Gastrocnemius medialis (tissue), 4 donors: Measurements from ENCODE around the gene ADAP1. TPM values are rescaled to one million over a fixed set of nuclear protein-coding genes. Genes with fewer than 3 reads are reported as not detected.

Experiments used
- ATAC-seq, 2 donors: fragments of 150-250 bp; one replicate each; pipeline ENCODE4 v1.9.1; 2016
- DNase-seq, 2 donors: peaks; one replicate each; pipeline ENCODE4 v3.0.0-alpha.2; 2019
- H3K27ac ChIP-seq, 4 donors: fragments of 200-600 bp; sonication (generic); 1 replicate in 1 of 4; 2 replicates in 3 of 4; pipeline ENCODE4 v1.5.1; 2016 to 2018; ENCODE audit warnings: mild to moderate bottlenecking in 2 of 4, moderate library complexity in 1 of 4
- H3K27me3 ChIP-seq, 3 donors: fragments of 200-600 bp; sonication (generic) in 2 of 3; 1 replicate in 1 of 3; 2 replicates in 2 of 3; pipeline versions ENCODE4 v1.5.1 to v1.6.0; 2016 to 2019; ENCODE audit warnings: mild to moderate bottlenecking in 1 of 3, moderate library complexity in 1 of 3
- H3K36me3 ChIP-seq, 2 donors: fragments of 200-600 bp; sonication (generic) in 1 of 2; one replicate each; pipeline ENCODE4 v1.5.1; 2017 to 2018
- H3K4me1 ChIP-seq, 2 donors: fragments of 200-600 bp; sonication (generic) in 1 of 2; one replicate each; pipeline ENCODE4 v1.5.1; 2016 to 2017; ENCODE audit warnings: mild to moderate bottlenecking in 2 of 2
- H3K4me3 ChIP-seq, 4 donors: fragments of 200-600 bp; sonication (generic) in 3 of 4; 1 replicate in 1 of 4; 2 replicates in 3 of 4; pipeline ENCODE4 v1.5.1; 2016 to 2019; ENCODE audit warnings: mild to moderate bottlenecking in 2 of 4
- H3K9me3 ChIP-seq, 3 donors: fragments of 200-600 bp; sonication (generic) in 2 of 3; 1 replicate in 1 of 3; 2 replicates in 2 of 3; pipeline ENCODE4 v1.5.1; 2016 to 2019
- POLR2A ChIP-seq, 2 donors: fragments of 450-650 bp; IDR thresholded peaks; one replicate each; pipeline ENCODE4 v1.6.1; 2017; ENCODE audit warnings: antibody characterized with exemption in 2 of 2, mild to moderate bottlenecking in 2 of 2, moderate library complexity in 2 of 2
- in situ Hi-C, 4 donors: fragments of 200-750 bp; cut with MboI; loops; one replicate each; pipeline versions ENCODE4 v1.15.0 to v1.8.0; 2017; ENCODE audit warnings: low sequenced_read_pairs in 4 of 4
- intact Hi-C: fragments of 100-400 bp; cut with DNase I; formaldehyde crosslinking; loops from one replicate; pipeline ENCODE4 v1.15.1; 2023; ENCODE audit warnings: low total_unique reads
- total RNA-seq, 4 donors: library from RNA; depleted of rRNA; stranded (reverse); fragments of >200 nt; gene quantifications; one replicate each; pipeline versions ENCODE4 v1.1.0 to v1.2.3, GENCODE V29; 2016
- TF ChIP-seq, protein P1 (sequence below), 5 experiments: fragments of 450-650 bp in 3 of 5; fragments of 200-600 bp in 2 of 5; sonication (generic) in 2 of 5; IDR thresholded peaks in 4 of 5; conservative IDR thresholded peaks in 1 of 5; 1 replicate in 4 of 5; 2 replicates in 1 of 5; pipeline ENCODE4 v1.5.1; 2016 to 2019; ENCODE audit warnings: antibody characterized with exemption in 5 of 5, mild to moderate bottlenecking in 3 of 5, moderate library complexity in 3 of 5

ADAP1 gene
- total RNA-seq, 4 donors from 2014 or later: 0.71 to 5.0 (median 1.1) TPM

- in situ Hi-C loops: no loop called here
- H3K36me3 ChIP-seq: no peaks in the 10 kb centered on the region
These were observed 21.9 kb downstream of the ADAP1 start for GRCh38 chr7:932651-932975.

GRCh38 chr7:931871-932650 lies 22.4 kb downstream of the ADAP1 start:
- Histone ChIP-seq H3K4me1 (no peaks in the 10 kb centered on the region), H3K36me3 (no peaks in the 10 kb centered on the region), H3K9me3 (no peaks in the 10 kb centered on the region), H3K4me3 (no peak overlapping the region), H3K27ac (no peak overlapping the region), H3K27me3 (no peaks in the 10 kb centered on the region)
- no peak for TF ChIP-seq POLR2A (IDR thresholded peaks at IDR 0.05)
- TF ChIP-seq, protein P1, sequence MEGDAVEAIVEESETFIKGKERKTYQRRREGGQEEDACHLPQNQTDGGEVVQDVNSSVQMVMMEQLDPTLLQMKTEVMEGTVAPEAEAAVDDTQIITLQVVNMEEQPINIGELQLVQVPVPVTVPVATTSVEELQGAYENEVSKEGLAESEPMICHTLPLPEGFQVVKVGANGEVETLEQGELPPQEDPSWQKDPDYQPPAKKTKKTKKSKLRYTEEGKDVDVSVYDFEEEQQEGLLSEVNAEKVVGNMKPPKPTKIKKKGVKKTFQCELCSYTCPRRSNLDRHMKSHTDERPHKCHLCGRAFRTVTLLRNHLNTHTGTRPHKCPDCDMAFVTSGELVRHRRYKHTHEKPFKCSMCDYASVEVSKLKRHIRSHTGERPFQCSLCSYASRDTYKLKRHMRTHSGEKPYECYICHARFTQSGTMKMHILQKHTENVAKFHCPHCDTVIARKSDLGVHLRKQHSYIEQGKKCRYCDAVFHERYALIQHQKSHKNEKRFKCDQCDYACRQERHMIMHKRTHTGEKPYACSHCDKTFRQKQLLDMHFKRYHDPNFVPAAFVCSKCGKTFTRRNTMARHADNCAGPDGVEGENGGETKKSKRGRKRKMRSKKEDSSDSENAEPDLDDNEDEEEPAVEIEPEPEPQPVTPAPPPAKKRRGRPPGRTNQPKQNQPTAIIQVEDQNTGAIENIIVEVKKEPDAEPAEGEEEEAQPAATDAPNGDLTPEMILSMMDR (IDR thresholded peaks at IDR 0.05 in 4 of 5, conservative IDR thresholded peaks at IDR 0.05 in 1 of 5): no peak
- intact Hi-C loops (no loop called here), in situ Hi-C loops (no loop called here)
- ATAC-seq: no peak
- DNase-seq: no peak

More at GRCh38 chr7:932651-932975, 21.9 kb downstream of the ADAP1 start:
- Histone ChIP-seq H3K4me1 (no peaks in the 10 kb centered on the region), H3K9me3 (no peaks in the 10 kb centered on the region), H3K4me3 (no peak overlapping the region), H3K27me3 (no peaks in the 10 kb centered on the region), H3K27ac (no peak overlapping the region)
- no peak for TF ChIP-seq POLR2A (IDR thresholded peaks at IDR 0.05)
- TF ChIP-seq, protein P1 (IDR thresholded peaks at IDR 0.05 in 4 of 5, conservative IDR thresholded peaks at IDR 0.05 in 1 of 5): no peak
- intact Hi-C loops: no loop called here
- DNase-seq: no peak
- no peak for ATAC-seq

DNA sequence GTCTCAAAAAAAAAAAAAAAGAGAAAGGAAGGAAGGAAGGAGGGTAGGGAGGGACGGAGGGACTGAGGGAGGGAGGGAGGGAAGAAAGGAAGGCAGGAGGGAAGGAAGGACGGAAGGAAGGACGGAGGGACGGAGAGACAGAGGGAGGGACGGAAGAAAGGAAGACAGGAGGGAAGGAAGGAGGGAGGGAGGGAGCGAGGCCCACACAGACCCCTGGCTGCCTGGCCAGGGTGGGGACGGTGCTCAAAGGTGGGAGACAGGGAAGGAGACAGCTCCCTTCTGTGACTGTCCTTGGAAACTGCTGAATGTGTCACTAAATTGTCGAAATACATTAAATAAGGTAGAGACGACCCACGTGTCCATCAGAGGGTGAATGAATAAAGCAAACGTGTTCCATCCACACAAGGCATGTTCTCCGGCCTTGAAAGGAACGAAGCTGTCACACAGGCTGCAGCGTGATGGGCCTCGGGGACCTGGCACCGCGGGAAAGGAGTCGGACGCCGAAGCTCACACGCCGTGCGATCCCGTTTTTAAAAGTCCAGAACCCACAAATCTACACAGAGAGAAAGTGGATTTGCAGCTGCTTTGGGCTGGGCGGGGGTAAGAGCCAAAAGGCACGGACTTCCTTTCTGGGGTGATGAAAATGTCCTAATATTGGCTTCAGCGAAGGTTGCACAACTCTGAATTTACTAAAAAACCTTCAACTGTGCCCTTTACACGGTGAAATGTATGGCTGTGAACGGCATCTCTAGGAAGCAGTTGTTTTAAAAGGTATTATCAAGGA lies 23.3 kb downstream of the ADAP1 start:
- ATAC-seq (no peak), DNase-seq (no peak)
- Histone ChIP-seq H3K4me3 (no peak overlapping the region), H3K4me1 (no peaks in the 10 kb centered on the region), H3K27ac (no peak overlapping the region), H3K9me3 (no peaks in the 10 kb centered on the region), H3K36me3 (no peaks in the 10 kb centered on the region), H3K27me3 (no peaks in the 10 kb centered on the region)
- TF ChIP-seq, protein P1 (IDR thresholded peaks at IDR 0.05 in 4 of 5, conservative IDR thresholded peaks at IDR 0.05 in 1 of 5): no peak
- TF ChIP-seq POLR2A (IDR thresholded peaks at IDR 0.05): no peak
- intact Hi-C loops (no loop called here), in situ Hi-C loops (no loop called here)

GRCh38 chr7:929311-929711 lies 25.2 kb downstream of the ADAP1 start:
- ATAC-seq: no peak
- no peaks in the 10 kb centered on the region for H3K4me1 ChIP-seq
- no peak for TF ChIP-seq POLR2A (IDR thresholded peaks at IDR 0.05)
- TF ChIP-seq, protein P1 (IDR thresholded peaks at IDR 0.05 in 4 of 5, conservative IDR thresholded peaks at IDR 0.05 in 1 of 5): no peak
- peak in 1 of 2 donors; percentile 3 for DNase-seq
- no peak overlapping the region for H3K4me3 ChIP-seq
- intact Hi-C loops (no loop called here), in situ Hi-C loops (no loop called here)
- no peak overlapping the region for H3K27ac ChIP-seq
- H3K36me3 ChIP-seq: no peaks in the 10 kb centered on the region
- H3K9me3 ChIP-seq: no peaks in the 10 kb centered on the region
- no peaks in the 10 kb centered on the region for H3K27me3 ChIP-seq
